Panc1 (cell line): ENCODE results near the gene IGFBP4. TPM values are rescaled to one million over a fixed set of nuclear protein-coding genes. Genes with fewer than 3 reads are reported as not detected.

ENCODE experiments used
- ATAC-seq: fragments of 200-7000 bp; cut with Tn5 transposase; 2 replicates; pipeline ENCODE4 v1.9.1; 2020; ENCODE audit warnings: mild to moderate bottlenecking, moderate library complexity
- BruUV-seq: library from RNA; stranded (reverse); fragments of 400-500 nt; replicated peaks from 2 replicates; lab custom pipeline; 2021; lab: Mats Ljungman, UMichigan
- CTCF ChIA-PET: fragments of 300-600 bp; sonication (Branson Sonifier 250); formaldehyde crosslinking; loops from one replicate; lab custom pipeline; 2022; ENCODE audit warnings: antibody characterized with exemption; lab: Charles Lee
- POLR2A ChIA-PET: fragments of 300-600 bp; sonication (Branson Sonifier 250); formaldehyde crosslinking; loops from one replicate; lab custom pipeline; 2022; ENCODE audit warnings: antibody characterized with exemption; lab: Charles Lee
- DNase-seq: peaks from one replicate; pipeline ENCODE4 v3.0.0-alpha.2; 2010; ENCODE audit warnings: low read depth, low spot score
- H3K27ac ChIP-seq: 2 replicates; pipeline ENCODE4 v1.5.1; 2011; ENCODE audit warnings: mild to moderate bottlenecking, low read length, inconsistent platforms
- H3K27me3 ChIP-seq: fragments of 200-500 bp; sonication (Bioruptor generic); 2 replicates; pipeline ENCODE4 v1.6.0; 2014; ENCODE audit warnings: low read length, inconsistent platforms; ENCODE audit not compliant: control insufficient read depth, insufficient read depth
- H3K36me3 ChIP-seq: fragments of 200-500 bp; sonication (Bioruptor generic); 2 replicates; pipeline ENCODE4 v1.5.1; 2014; ENCODE audit warnings: inconsistent platforms, mild to moderate bottlenecking, low read length, moderate library complexity; ENCODE audit not compliant: control insufficient read depth, insufficient read depth
- H3K4me1 ChIP-seq: 2 replicates; pipeline ENCODE4 v1.5.1; 2011; ENCODE audit warnings: inconsistent platforms, mild to moderate bottlenecking, low read length, moderate library complexity; ENCODE audit not compliant: control insufficient read depth, insufficient read depth
- H3K4me3 ChIP-seq, 2 experiments: 2 replicates each; pipeline ENCODE4 v1.5.1; 2011 to 2012; ENCODE audit warnings: low read depth in 2 of 2, low read length in 2 of 2, mild to moderate bottlenecking in 2 of 2, inconsistent platforms in 1 of 2, moderate library complexity in 1 of 2
- H3K9me3 ChIP-seq: fragments of 200-500 bp; sonication (Bioruptor generic); 2 replicates; pipeline ENCODE4 v1.5.1; 2014; ENCODE audit warnings: low read depth, mild to moderate bottlenecking, inconsistent platforms, low read length, moderate library complexity; ENCODE audit not compliant: control insufficient read depth, insufficient read depth
- POLR2AphosphoS5 ChIP-seq: IDR thresholded peaks from 2 replicates; pipeline ENCODE4 v1.6.1; 2012; ENCODE audit warnings: mild to moderate bottlenecking, low read depth, low read length, moderate library complexity
- SIN3A ChIP-seq: IDR thresholded peaks from 2 replicates; pipeline ENCODE4 v1.6.1; 2012; ENCODE audit warnings: low read depth, mild to moderate bottlenecking, low read length, moderate library complexity, borderline replicate concordance; ENCODE audit not compliant: insufficient read depth
- TCF7L2 ChIP-seq: IDR thresholded peaks from 2 replicates; pipeline ENCODE4 v1.6.1; 2011; ENCODE audit warnings: mild to moderate bottlenecking, low read depth, low read length, inconsistent platforms
- in situ Hi-C: cut with HindIII; loops from 2 replicates; pipeline ENCODE4 v1.10.0; 2016; ENCODE audit warnings: low sequenced_read_pairs, low pct_unique_long_range_greater_than_20kb
- intact Hi-C: fragments of 100-400 bp; cut with micrococcal nuclease; formaldehyde crosslinking; loops from one replicate; pipeline ENCODE4 v1.10.0; 2022; ENCODE audit not compliant: unreplicated experiment
- total RNA-seq: library from RNA; stranded (reverse); gene quantifications from one replicate; pipeline ENCODE4 v1.2.1, GENCODE V29; 2021; ENCODE audit not compliant: unreplicated experiment
- TF ChIP-seq, protein P1 (sequence below): fragments of 450-650 bp; IDR thresholded peaks from 2 replicates; pipeline ENCODE4 v1.5.1; 2017; ENCODE audit warnings: mild to moderate bottlenecking
- TF ChIP-seq, protein P2 (sequence below), 2 experiments: IDR thresholded peaks; 2 replicates each; pipeline ENCODE4 v1.6.1; 2011 to 2012; ENCODE audit warnings: low read depth in 2 of 2, control low read depth in 1 of 2, low read length in 1 of 2, mild to moderate bottlenecking in 1 of 2, moderate library complexity in 1 of 2; ENCODE audit not compliant: insufficient read depth in 1 of 2

IGFBP4 gene
- total RNA-seq, 1 experiment from 2014 or later = 27.1 TPM

DNA sequence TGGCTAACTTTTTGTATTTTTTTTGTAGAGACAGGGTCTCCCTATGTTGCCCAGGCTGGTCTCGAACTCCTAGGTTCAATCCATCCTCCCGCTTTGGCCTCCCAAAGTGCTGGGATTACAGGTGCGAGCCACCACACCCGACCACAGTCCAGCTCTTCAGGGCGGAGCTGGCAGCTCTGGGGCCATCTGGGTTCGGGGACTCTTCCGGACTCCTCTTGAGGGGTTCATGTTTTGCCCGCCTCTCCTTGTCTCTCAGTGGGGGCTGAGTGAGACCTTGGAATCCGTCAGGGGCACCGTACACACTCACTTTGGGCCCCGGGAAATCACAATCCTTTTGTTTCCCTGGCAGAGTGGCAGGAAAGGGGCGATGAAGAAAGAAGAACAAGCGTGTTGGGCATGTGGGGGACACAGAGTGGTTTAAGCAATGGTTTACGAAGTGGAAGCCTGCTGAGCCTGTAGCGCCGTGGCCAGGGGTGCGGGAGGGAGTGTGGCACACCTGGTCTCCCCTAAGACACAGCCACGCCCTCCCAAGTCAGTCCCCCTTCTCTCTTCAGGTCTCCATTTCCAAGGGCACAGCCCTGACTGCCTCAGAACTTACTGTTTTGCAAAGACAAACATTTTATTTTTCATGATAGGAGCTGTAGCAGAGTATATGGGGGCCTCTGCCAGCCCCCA is 32.1 kb downstream of the IGFBP4 start:
- Histone ChIP-seq H3K27me3 (no peaks in the 10 kb centered on the region), H3K4me1 (no peaks in the 10 kb centered on the region), H3K27ac (no peak overlapping the region), H3K36me3 (no peaks in the 10 kb centered on the region), H3K4me3 (no peak overlapping the region), H3K9me3 (no peaks in the 10 kb centered on the region)
- ATAC-seq (no peak), DNase-seq (no peak)
- TF ChIP-seq SIN3A = no peak
- no peak for TF ChIP-seq POLR2AphosphoS5
- TF ChIP-seq, protein P1, sequence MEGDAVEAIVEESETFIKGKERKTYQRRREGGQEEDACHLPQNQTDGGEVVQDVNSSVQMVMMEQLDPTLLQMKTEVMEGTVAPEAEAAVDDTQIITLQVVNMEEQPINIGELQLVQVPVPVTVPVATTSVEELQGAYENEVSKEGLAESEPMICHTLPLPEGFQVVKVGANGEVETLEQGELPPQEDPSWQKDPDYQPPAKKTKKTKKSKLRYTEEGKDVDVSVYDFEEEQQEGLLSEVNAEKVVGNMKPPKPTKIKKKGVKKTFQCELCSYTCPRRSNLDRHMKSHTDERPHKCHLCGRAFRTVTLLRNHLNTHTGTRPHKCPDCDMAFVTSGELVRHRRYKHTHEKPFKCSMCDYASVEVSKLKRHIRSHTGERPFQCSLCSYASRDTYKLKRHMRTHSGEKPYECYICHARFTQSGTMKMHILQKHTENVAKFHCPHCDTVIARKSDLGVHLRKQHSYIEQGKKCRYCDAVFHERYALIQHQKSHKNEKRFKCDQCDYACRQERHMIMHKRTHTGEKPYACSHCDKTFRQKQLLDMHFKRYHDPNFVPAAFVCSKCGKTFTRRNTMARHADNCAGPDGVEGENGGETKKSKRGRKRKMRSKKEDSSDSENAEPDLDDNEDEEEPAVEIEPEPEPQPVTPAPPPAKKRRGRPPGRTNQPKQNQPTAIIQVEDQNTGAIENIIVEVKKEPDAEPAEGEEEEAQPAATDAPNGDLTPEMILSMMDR = no peak
- TF ChIP-seq, protein P2, sequence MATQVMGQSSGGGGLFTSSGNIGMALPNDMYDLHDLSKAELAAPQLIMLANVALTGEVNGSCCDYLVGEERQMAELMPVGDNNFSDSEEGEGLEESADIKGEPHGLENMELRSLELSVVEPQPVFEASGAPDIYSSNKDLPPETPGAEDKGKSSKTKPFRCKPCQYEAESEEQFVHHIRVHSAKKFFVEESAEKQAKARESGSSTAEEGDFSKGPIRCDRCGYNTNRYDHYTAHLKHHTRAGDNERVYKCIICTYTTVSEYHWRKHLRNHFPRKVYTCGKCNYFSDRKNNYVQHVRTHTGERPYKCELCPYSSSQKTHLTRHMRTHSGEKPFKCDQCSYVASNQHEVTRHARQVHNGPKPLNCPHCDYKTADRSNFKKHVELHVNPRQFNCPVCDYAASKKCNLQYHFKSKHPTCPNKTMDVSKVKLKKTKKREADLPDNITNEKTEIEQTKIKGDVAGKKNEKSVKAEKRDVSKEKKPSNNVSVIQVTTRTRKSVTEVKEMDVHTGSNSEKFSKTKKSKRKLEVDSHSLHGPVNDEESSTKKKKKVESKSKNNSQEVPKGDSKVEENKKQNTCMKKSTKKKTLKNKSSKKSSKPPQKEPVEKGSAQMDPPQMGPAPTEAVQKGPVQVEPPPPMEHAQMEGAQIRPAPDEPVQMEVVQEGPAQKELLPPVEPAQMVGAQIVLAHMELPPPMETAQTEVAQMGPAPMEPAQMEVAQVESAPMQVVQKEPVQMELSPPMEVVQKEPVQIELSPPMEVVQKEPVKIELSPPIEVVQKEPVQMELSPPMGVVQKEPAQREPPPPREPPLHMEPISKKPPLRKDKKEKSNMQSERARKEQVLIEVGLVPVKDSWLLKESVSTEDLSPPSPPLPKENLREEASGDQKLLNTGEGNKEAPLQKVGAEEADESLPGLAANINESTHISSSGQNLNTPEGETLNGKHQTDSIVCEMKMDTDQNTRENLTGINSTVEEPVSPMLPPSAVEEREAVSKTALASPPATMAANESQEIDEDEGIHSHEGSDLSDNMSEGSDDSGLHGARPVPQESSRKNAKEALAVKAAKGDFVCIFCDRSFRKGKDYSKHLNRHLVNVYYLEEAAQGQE (IDR thresholded peaks at IDR 0.05; ENCODE audit: insufficient read depth in 1 of 2, low read depth in 2 of 2, low read length in 1 of 2) = no peak
- no peak for TF ChIP-seq TCF7L2
- in situ Hi-C loops (no loop called here), intact Hi-C loops (loop anchor here (5.0 kb wide), 1 partner anchor 33 kb away; the partner anchor contains the start of gene IGFBP4)
- BruUV-seq = no TSS peak
- CTCF ChIA-PET = interaction anchor here (0.5 to 1.5 kb wide), 21 partner anchors 9 to 1488 kb away, joined by 3 to 25 read pairs (median 4); partner anchors contain the start of gene TOP2A
- POLR2A ChIA-PET = interaction anchor here (0.6 to 0.7 kb wide), 2 partner anchors 59 to 1055 kb away, joined by 3 to 6 read pairs; no protein-coding TSS in a partner anchor

DNA sequence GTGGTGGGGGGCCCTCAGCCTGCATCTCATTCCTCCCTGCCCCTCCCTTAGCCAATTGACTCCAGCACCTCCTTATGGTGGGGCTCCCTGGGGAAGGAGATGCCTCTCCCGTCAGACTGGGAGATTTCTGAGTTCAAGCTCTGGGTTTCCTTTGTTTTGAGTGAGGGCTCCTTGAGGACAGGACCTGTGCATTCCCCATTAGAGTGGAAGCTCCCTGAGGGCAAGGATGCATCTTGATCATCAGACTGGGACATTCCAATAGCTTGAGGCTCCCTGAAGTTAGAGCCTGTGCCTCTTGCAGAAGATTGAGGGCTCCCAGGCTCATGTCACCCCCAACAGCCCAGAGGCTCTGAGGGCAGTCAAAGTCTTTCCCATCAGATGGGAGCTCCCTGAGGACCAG is 34.5 kb downstream of the IGFBP4 start:
- Histone ChIP-seq H3K4me1 (no peaks in the 10 kb centered on the region), H3K9me3 (no peaks in the 10 kb centered on the region), H3K27me3 (no peaks in the 10 kb centered on the region), H3K36me3 (no peaks in the 10 kb centered on the region), H3K4me3 (no peak overlapping the region), H3K27ac (no peak overlapping the region)
- DNase-seq (no peak), ATAC-seq (no peak)
- BruUV-seq = no TSS peak
- in situ Hi-C loops (no loop called here), intact Hi-C loops (loop anchor here (5.0 kb wide), 1 partner anchor 35 kb away; the partner anchor contains the start of gene IGFBP4)
- CTCF ChIA-PET = no interaction called here
- POLR2A ChIA-PET = interaction anchor here (0.5 kb wide), 1 partner anchor 10 kb away, joined by 3 read pairs; no protein-coding TSS in a partner anchor
- TF ChIP-seq TCF7L2 (no peak), POLR2AphosphoS5 (no peak), SIN3A (no peak)
- TF ChIP-seq, protein P1 = no peak
- TF ChIP-seq, protein P2 (IDR thresholded peaks at IDR 0.05; ENCODE audit: insufficient read depth in 1 of 2, low read depth in 2 of 2, low read length in 1 of 2) = no peak
